GM23338 (cell line): ENCODE data around the gene SPINK7. TPM values are rescaled to one million over a fixed set of nuclear protein-coding genes. Genes with fewer than 3 reads are reported as not detected.
"Not testable (repeated sequence)": the region's sequence is repeated elsewhere in the genome, so short reads cannot be mapped to it uniquely, and the experiment has no call there.

Experiments used
- ATAC-seq: fragments of 200-7000 bp; cut with Tn5 transposase; 3 replicates; pipeline ENCODE4 v1.9.1; 2020
- DNase-seq: peaks from one replicate; pipeline ENCODE4 v3.0.0-alpha.2; 2015; ENCODE audit warnings: low spot score
- H2AFZ ChIP-seq: fragments of 200-600 bp; sonication (generic); 2 replicates; pipeline ENCODE4 v1.8.0; 2016; ENCODE audit warnings: antibody characterized with exemption, mild to moderate bottlenecking, moderate library complexity
- H3F3A ChIP-seq: fragments of 200-600 bp; sonication (generic); replicated peaks from 2 replicates; pipeline ENCODE4 v1.8.0; 2017; ENCODE audit warnings: antibody characterized with exemption, mixed run types, low read depth
- H3K27ac ChIP-seq: fragments of 200-600 bp; sonication (generic); 2 replicates; pipeline ENCODE4 v1.6.1; 2016; ENCODE audit warnings: low read depth
- H3K27me3 ChIP-seq: fragments of 200-600 bp; sonication (generic); 2 replicates; pipeline ENCODE4 v1.8.0; 2016; ENCODE audit warnings: mild to moderate bottlenecking, mixed run types, moderate library complexity; ENCODE audit not compliant: insufficient read depth
- H3K36me3 ChIP-seq: fragments of 200-600 bp; sonication (generic); 2 replicates; pipeline ENCODE4 v1.8.0; 2016; ENCODE audit warnings: mild to moderate bottlenecking; ENCODE audit not compliant: insufficient read depth
- H3K4me1 ChIP-seq: fragments of 200-600 bp; sonication (generic); 2 replicates; pipeline ENCODE4 v1.8.0; 2016; ENCODE audit warnings: mild to moderate bottlenecking, moderate library complexity; ENCODE audit not compliant: insufficient read depth
- H3K4me2 ChIP-seq: fragments of 200-600 bp; sonication (generic); 2 replicates; pipeline ENCODE4 v1.7.1; 2017; ENCODE audit warnings: mixed run types
- H3K4me3 ChIP-seq: fragments of 200-600 bp; sonication (generic); 2 replicates; pipeline ENCODE4 v1.6.1; 2016; ENCODE audit warnings: mixed run types
- H3K79me2 ChIP-seq: fragments of 200-600 bp; sonication (generic); replicated peaks from 2 replicates; pipeline ENCODE4 v1.8.0; 2017; ENCODE audit warnings: mild to moderate bottlenecking; ENCODE audit not compliant: insufficient read depth
- H3K9me2 ChIP-seq: fragments of 200-600 bp; sonication (generic); 2 replicates; pipeline ENCODE4 v1.8.0; 2017; ENCODE audit not compliant: insufficient read depth
- H4K20me1 ChIP-seq: fragments of 200-600 bp; sonication (generic); replicated peaks from 2 replicates; pipeline ENCODE4 v1.8.0; 2017; ENCODE audit warnings: mild to moderate bottlenecking; ENCODE audit not compliant: insufficient read depth
- H3K27ac Mint-ChIP-seq: 2 replicates; pipeline ENCODE4 v1.8.0; 2020; ENCODE audit warnings: inconsistent platforms, mild to moderate bottlenecking, moderate library complexity, mixed read lengths
- H3K27me3 Mint-ChIP-seq: 3 replicates; pipeline ENCODE4 v1.8.0; 2022; ENCODE audit warnings: low read depth, mild to moderate bottlenecking, moderate library complexity, mixed read lengths, inconsistent platforms; ENCODE audit not compliant: insufficient read depth, poor library complexity
- H3K36me3 Mint-ChIP-seq: 3 replicates; pipeline ENCODE4 v1.8.0; 2021; ENCODE audit warnings: low read depth, mild to moderate bottlenecking, inconsistent platforms, moderate library complexity, mixed read lengths
- H3K4me1 Mint-ChIP-seq: 3 replicates; pipeline ENCODE4 v1.8.0; 2020; ENCODE audit warnings: mild to moderate bottlenecking, inconsistent platforms, mixed read lengths
- H3K4me3 Mint-ChIP-seq: 3 replicates; pipeline ENCODE4 v1.8.0; 2021; ENCODE audit warnings: moderate library complexity, mild to moderate bottlenecking, inconsistent platforms, mixed read lengths
- H3K9me3 Mint-ChIP-seq: 3 replicates; pipeline ENCODE4 v1.8.0; 2020; ENCODE audit warnings: moderate library complexity, mild to moderate bottlenecking, inconsistent platforms, mixed read lengths
- EZH2phosphoT487 ChIP-seq: fragments of 200-600 bp; sonication (generic); IDR thresholded peaks from one replicate; pipeline ENCODE4 v1.8.1; 2018; ENCODE audit warnings: antibody characterized with exemption; ENCODE audit not compliant: unreplicated experiment
- JUNB ChIP-seq: IDR thresholded peaks from one replicate; pipeline ENCODE4 v1.6.1; 2016; ENCODE audit warnings: antibody characterized with exemption; ENCODE audit not compliant: unreplicated experiment
- POLR2AphosphoS5 ChIP-seq: IDR thresholded peaks from 2 replicates; pipeline ENCODE4 v1.6.1; 2016; ENCODE audit warnings: antibody characterized with exemption, low read depth
- ZNF114 ChIP-seq: fragments of 250-450 bp; sonication (Bioruptor Pico); IDR thresholded peaks from 2 replicates; pipeline ENCODE4 v1.5.0; 2020; ENCODE audit warnings: mild to moderate bottlenecking, moderate library complexity
- ZNF331 ChIP-seq: fragments of 250-450 bp; sonication (Bioruptor Pico); IDR thresholded peaks from 2 replicates; pipeline ENCODE4 v1.5.0; 2020; ENCODE audit warnings: low read depth, mild to moderate bottlenecking, moderate library complexity
- polyA plus RNA-seq: library from polyadenylated mRNA; unstranded; fragments of >200 nt; fragmentation: Nextera tagmentation; extraction: Ambion mirVana; gene quantifications from 2 replicates; pipeline ENCODE4 v1.2.1, GENCODE V29; 2016
- total RNA-seq: library from RNA; depleted of rRNA; stranded (reverse); fragments of >200 nt; shearing (Covaris generic); gene quantifications from 2 replicates; pipeline ENCODE4 v1.2.3, GENCODE V29; 2014
- TF ChIP-seq, protein P1 (sequence below), 2 experiments: fragments of 200-600 bp in 1 of 2; sonication (generic) in 1 of 2; conservative IDR thresholded peaks; 2 replicates each; pipeline versions ENCODE4 v1.5.1 to v1.6.1; 2016 to 2017; ENCODE audit warnings: antibody characterized with exemption in 2 of 2, low read depth in 2 of 2, mild to moderate bottlenecking in 2 of 2, moderate library complexity in 1 of 2
- TF ChIP-seq, protein P2 (sequence below): IDR thresholded peaks from one replicate; pipeline ENCODE4 v1.6.1; 2018; ENCODE audit warnings: antibody characterized with exemption; ENCODE audit not compliant: unreplicated experiment
- TF ChIP-seq, protein P3 (sequence below): IDR thresholded peaks from 2 replicates; pipeline ENCODE4 v1.6.1; 2016; ENCODE audit warnings: antibody characterized with exemption

The SPINK7 gene
- total and polyA plus RNA-seq, 2 experiments from 2014 or later: not detected

DNA sequence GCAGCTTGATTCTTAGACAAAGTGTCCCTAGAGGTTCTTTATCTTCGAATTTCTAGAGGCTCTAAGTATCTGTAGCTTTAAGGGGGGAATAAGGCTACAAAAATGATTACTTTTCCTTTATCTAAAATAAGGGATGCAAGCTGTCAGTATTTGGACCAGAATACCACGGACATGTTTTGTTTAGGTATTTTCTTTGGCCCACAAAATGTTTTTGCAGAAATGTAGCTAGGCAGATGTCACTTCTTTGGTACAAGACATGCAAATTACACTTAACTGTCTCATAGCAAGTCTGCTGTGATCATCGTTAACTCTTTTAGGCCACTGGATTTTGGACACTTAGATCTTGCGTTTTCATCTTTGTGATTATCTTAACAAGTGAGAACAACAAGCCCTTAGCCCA, 2.5 kb downstream of the SPINK7 start:
- ATAC-seq (no peak), DNase-seq (no peak)
- no peak overlapping the region for H3K27ac ChIP-seq
- Mint-ChIP-seq H3K9me3 (peaks cover 7% of the 10 kb centered on the region; the same call in 2 of the 3 replicates), H3K4me1 (peaks cover 2% of the 10 kb centered on the region; the same call in 2 of the 3 replicates), H3K27ac (no peak overlapping the region), H3K36me3 (peaks cover 4% of the 10 kb centered on the region; the same call in 1 of the 3 replicates), H3K4me3 (no peak overlapping the region), H3K27me3 (peaks cover 3% of the 10 kb centered on the region)
- H3K4me2 ChIP-seq: no peak overlapping the region
- no peaks in the 10 kb centered on the region for H3F3A ChIP-seq
- H3K4me3 ChIP-seq: no peak overlapping the region
- no peaks in the 10 kb centered on the region for H3K79me2 ChIP-seq
- no peaks in the 10 kb centered on the region; the same call in 1 of the 2 replicates for H4K20me1 ChIP-seq
- H3K27me3 ChIP-seq: no peaks in the 10 kb centered on the region
- 0 out of 2 replicates have a peak, but pooled peaks cover 1% of the 10 kb centered on the region for H3K9me2 ChIP-seq
- no peaks in the 10 kb centered on the region for H3K4me1 ChIP-seq
- no peak overlapping the region for H2AFZ ChIP-seq
- H3K36me3 ChIP-seq: no peaks in the 10 kb centered on the region
- TF ChIP-seq, protein P1, sequence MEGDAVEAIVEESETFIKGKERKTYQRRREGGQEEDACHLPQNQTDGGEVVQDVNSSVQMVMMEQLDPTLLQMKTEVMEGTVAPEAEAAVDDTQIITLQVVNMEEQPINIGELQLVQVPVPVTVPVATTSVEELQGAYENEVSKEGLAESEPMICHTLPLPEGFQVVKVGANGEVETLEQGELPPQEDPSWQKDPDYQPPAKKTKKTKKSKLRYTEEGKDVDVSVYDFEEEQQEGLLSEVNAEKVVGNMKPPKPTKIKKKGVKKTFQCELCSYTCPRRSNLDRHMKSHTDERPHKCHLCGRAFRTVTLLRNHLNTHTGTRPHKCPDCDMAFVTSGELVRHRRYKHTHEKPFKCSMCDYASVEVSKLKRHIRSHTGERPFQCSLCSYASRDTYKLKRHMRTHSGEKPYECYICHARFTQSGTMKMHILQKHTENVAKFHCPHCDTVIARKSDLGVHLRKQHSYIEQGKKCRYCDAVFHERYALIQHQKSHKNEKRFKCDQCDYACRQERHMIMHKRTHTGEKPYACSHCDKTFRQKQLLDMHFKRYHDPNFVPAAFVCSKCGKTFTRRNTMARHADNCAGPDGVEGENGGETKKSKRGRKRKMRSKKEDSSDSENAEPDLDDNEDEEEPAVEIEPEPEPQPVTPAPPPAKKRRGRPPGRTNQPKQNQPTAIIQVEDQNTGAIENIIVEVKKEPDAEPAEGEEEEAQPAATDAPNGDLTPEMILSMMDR (conservative IDR thresholded peaks at IDR 0.05; ENCODE audit: low read depth in 2 of 2): no peak
- TF ChIP-seq ZNF331 (no peak), JUNB (no peak), ZNF114 (no peak), POLR2AphosphoS5 (no peak), EZH2phosphoT487 (no peak)
- TF ChIP-seq, protein P2, sequence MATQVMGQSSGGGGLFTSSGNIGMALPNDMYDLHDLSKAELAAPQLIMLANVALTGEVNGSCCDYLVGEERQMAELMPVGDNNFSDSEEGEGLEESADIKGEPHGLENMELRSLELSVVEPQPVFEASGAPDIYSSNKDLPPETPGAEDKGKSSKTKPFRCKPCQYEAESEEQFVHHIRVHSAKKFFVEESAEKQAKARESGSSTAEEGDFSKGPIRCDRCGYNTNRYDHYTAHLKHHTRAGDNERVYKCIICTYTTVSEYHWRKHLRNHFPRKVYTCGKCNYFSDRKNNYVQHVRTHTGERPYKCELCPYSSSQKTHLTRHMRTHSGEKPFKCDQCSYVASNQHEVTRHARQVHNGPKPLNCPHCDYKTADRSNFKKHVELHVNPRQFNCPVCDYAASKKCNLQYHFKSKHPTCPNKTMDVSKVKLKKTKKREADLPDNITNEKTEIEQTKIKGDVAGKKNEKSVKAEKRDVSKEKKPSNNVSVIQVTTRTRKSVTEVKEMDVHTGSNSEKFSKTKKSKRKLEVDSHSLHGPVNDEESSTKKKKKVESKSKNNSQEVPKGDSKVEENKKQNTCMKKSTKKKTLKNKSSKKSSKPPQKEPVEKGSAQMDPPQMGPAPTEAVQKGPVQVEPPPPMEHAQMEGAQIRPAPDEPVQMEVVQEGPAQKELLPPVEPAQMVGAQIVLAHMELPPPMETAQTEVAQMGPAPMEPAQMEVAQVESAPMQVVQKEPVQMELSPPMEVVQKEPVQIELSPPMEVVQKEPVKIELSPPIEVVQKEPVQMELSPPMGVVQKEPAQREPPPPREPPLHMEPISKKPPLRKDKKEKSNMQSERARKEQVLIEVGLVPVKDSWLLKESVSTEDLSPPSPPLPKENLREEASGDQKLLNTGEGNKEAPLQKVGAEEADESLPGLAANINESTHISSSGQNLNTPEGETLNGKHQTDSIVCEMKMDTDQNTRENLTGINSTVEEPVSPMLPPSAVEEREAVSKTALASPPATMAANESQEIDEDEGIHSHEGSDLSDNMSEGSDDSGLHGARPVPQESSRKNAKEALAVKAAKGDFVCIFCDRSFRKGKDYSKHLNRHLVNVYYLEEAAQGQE: no peak
- TF ChIP-seq, protein P3, sequence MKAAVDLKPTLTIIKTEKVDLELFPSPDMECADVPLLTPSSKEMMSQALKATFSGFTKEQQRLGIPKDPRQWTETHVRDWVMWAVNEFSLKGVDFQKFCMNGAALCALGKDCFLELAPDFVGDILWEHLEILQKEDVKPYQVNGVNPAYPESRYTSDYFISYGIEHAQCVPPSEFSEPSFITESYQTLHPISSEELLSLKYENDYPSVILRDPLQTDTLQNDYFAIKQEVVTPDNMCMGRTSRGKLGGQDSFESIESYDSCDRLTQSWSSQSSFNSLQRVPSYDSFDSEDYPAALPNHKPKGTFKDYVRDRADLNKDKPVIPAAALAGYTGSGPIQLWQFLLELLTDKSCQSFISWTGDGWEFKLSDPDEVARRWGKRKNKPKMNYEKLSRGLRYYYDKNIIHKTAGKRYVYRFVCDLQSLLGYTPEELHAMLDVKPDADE: no peak

DNA sequence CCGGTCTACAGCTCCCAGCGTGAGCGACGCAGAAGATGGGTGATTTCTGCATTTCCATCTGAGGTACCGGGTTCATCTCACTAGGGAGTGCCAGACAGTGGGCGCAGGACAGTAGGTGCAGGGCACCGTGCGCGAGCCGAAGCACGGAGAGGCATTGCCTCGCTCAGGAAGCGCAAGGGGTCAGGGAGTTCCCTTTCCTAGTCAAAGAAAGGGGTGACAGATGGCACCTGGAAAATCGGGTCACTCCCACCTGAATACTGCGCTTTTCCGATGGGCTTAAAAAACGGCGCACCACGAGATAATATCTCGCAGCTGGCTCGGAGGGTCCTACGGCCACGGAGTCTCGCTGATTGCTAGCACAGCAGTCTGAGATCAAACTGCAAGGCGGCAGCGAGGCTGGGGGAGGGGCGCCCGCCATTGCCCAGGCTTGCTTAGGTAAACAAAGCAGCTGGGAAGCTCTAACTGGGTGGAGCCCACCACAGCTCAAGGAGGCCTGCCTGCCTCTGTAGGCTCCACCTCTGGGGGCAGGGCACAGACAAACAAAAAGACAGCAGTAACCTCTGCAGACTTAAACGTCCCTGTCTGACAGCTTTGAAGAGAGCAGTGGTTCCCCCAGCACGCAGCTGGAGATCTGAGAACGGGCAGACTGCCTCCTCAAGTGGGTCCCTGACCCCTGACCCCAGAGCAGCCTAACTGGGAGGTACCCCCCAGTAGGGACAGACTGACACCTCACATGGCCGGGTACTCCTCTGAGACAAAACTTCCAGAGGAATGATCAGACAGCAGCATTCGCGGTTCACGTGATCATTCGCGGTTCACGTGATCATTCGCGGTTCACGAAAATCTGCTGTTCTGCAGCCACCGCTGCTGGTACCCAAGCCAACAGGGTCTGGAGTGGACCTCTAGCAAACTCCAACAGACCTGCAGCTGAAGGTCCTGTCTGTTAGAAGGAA, 8.1 kb downstream of the SPINK7 start:
- Mint-ChIP-seq H3K27ac (peak overlapping the region; percentile 77), H3K4me3 (peak overlapping the region; percentile 87)
- H3K9me3 Mint-ChIP-seq, H3K27me3 Mint-ChIP-seq, H3K36me3 ChIP-seq, H3K4me1 Mint-ChIP-seq, H3F3A ChIP-seq, H3K27me3 ChIP-seq, H3K79me2 ChIP-seq, H3K36me3 Mint-ChIP-seq, H3K4me1 ChIP-seq, H4K20me1 ChIP-seq, H3K9me2 ChIP-seq: not testable (repeated sequence)
- H3K4me3 ChIP-seq: peak overlapping the region; percentile 69
- 0 out of 2 replicates have a peak overlapping the region, but pooled peaks have one; percentile 45 for H3K27ac ChIP-seq
- peak overlapping the region; percentile 97 for H2AFZ ChIP-seq
- peak; percentile 43 for DNase-seq
- ATAC-seq: peak; percentile 60
- peak overlapping the region; percentile 81 for H3K4me2 ChIP-seq
